HEK293 (cell line): ENCODE measurements around the gene SAMD3.
A peak's percentile ranks its signal among the peaks of the same experiment; 100 is the strongest.

Experiments
- BCL11A ChIP-seq: fragments of 450-650 bp; formaldehyde crosslinking; IDR thresholded peaks from 2 replicates; pipeline ENCODE4 v1.5.1; 2016; ENCODE audit warnings: low read depth, missing biosample characterization, missing genetic modification characterization
- GLI2 ChIP-seq: fragments of 450-650 bp; formaldehyde crosslinking; IDR thresholded peaks from 2 replicates; pipeline ENCODE4; 2017; ENCODE audit warnings: missing biosample characterization, missing genetic modification characterization, low read depth, borderline replicate concordance
- GLI4 ChIP-seq: fragments of 450-650 bp; formaldehyde crosslinking; IDR thresholded peaks from 2 replicates; pipeline ENCODE4 v1.5.1; 2016; ENCODE audit warnings: missing biosample characterization, missing genetic modification characterization
- HOXC10 ChIP-seq: sonication (generic); formaldehyde crosslinking; IDR thresholded peaks from 2 replicates; pipeline ENCODE4 v1.8.1; 2023; ENCODE audit warnings: mild to moderate bottlenecking, missing genetic modification reagents
- SCRT1 ChIP-seq: fragments of 450-650 bp; formaldehyde crosslinking; IDR thresholded peaks from 2 replicates; pipeline ENCODE4 v1.5.1; 2016; ENCODE audit warnings: missing biosample characterization, missing genetic modification characterization, borderline replicate concordance
- SP2 ChIP-seq: fragments of 450-650 bp; formaldehyde crosslinking; IDR thresholded peaks from 2 replicates; pipeline ENCODE4 v1.5.1; 2016; ENCODE audit warnings: missing biosample characterization, missing genetic modification characterization
- WT1 ChIP-seq: fragments of 450-650 bp; formaldehyde crosslinking; IDR thresholded peaks from 2 replicates; pipeline ENCODE4 v1.5.1; 2016; ENCODE audit warnings: missing biosample characterization, missing genetic modification characterization
- YY2 ChIP-seq: fragments of 450-650 bp; formaldehyde crosslinking; IDR thresholded peaks from 2 replicates; pipeline ENCODE4 v1.5.1; 2016; ENCODE audit warnings: missing biosample characterization, missing genetic modification characterization
- ZBTB21 ChIP-seq: fragments of 450-650 bp; formaldehyde crosslinking; IDR thresholded peaks from 2 replicates; pipeline ENCODE4 v1.5.1; 2017; ENCODE audit warnings: missing biosample characterization, missing genetic modification characterization
- ZBTB7A ChIP-seq: fragments of 450-650 bp; formaldehyde crosslinking; IDR thresholded peaks from 2 replicates; pipeline ENCODE4 v1.5.1; 2016; ENCODE audit warnings: low read depth, missing biosample characterization, missing genetic modification characterization
- ZEB2 ChIP-seq: fragments of 450-650 bp; formaldehyde crosslinking; IDR thresholded peaks from 2 replicates; pipeline ENCODE4 v1.5.1; 2016; ENCODE audit warnings: missing biosample characterization, missing genetic modification characterization
- ZNF157 ChIP-seq: fragments of 450-650 bp; formaldehyde crosslinking; IDR thresholded peaks from 2 replicates; pipeline ENCODE4 v1.5.1; 2016; ENCODE audit warnings: missing biosample characterization, missing genetic modification characterization
- ZNF175 ChIP-seq: fragments of 450-650 bp; formaldehyde crosslinking; IDR thresholded peaks from 2 replicates; pipeline ENCODE4 v1.5.1; 2016; ENCODE audit warnings: missing biosample characterization, missing genetic modification characterization
- ZNF214 ChIP-seq: fragments of 450-650 bp; formaldehyde crosslinking; IDR thresholded peaks from 2 replicates; pipeline ENCODE4 v1.5.1; 2017; ENCODE audit warnings: missing biosample characterization, mild to moderate bottlenecking, missing genetic modification characterization, borderline replicate concordance
- ZNF266 ChIP-seq: fragments of 450-650 bp; formaldehyde crosslinking; IDR thresholded peaks from 2 replicates; pipeline ENCODE4 v1.5.1; 2016; ENCODE audit warnings: missing biosample characterization, missing genetic modification characterization, low read depth
- ZNF350 ChIP-seq: fragments of 450-650 bp; formaldehyde crosslinking; IDR thresholded peaks from 2 replicates; pipeline ENCODE4 v1.5.0; 2017; ENCODE audit warnings: missing biosample characterization, mild to moderate bottlenecking, missing genetic modification characterization
- ZNF37A ChIP-seq: fragments of 450-650 bp; IDR thresholded peaks from 2 replicates; pipeline ENCODE4 v1.5.1; 2018; ENCODE audit warnings: missing biosample characterization, missing genetic modification characterization
- ZNF514 ChIP-seq: fragments of 450-650 bp; formaldehyde crosslinking; IDR thresholded peaks from 2 replicates; pipeline ENCODE4 v1.5.1; 2016; ENCODE audit warnings: missing biosample characterization, missing genetic modification characterization
- ZNF544 ChIP-seq: fragments of 450-650 bp; formaldehyde crosslinking; IDR thresholded peaks from 2 replicates; pipeline ENCODE4 v1.5.0; 2017; ENCODE audit warnings: missing biosample characterization, missing genetic modification characterization
- ZNF777 ChIP-seq: fragments of 450-650 bp; formaldehyde crosslinking; IDR thresholded peaks from 2 replicates; pipeline ENCODE4 v1.5.1; 2017; ENCODE audit warnings: missing biosample characterization, missing genetic modification characterization, borderline replicate concordance
- ZNF785 ChIP-seq: fragments of 450-650 bp; formaldehyde crosslinking; IDR thresholded peaks from 2 replicates; pipeline ENCODE4 v1.5.1; 2016; ENCODE audit warnings: missing biosample characterization, missing genetic modification characterization
- ZNF837 ChIP-seq: fragments of 450-650 bp; formaldehyde crosslinking; IDR thresholded peaks from 2 replicates; pipeline ENCODE4 v1.5.1; 2016; ENCODE audit warnings: missing biosample characterization, missing genetic modification characterization
- TF ChIP-seq, protein P1 (sequence below): fragments of 450-650 bp; IDR thresholded peaks from 2 replicates; pipeline ENCODE4 v1.5.1; 2018; ENCODE audit warnings: missing biosample characterization, mild to moderate bottlenecking, missing genetic modification characterization
- TF ChIP-seq, protein P2 (sequence below): fragments of 450-650 bp; formaldehyde crosslinking; IDR thresholded peaks from 2 replicates; pipeline ENCODE4 v1.5.1; 2017; ENCODE audit warnings: missing biosample characterization, missing genetic modification characterization
- TF ChIP-seq, protein P3 (sequence below): fragments of 450-650 bp; formaldehyde crosslinking; IDR thresholded peaks from 2 replicates; pipeline ENCODE4 v1.5.1; 2017; ENCODE audit warnings: missing biosample characterization, missing genetic modification characterization
- TF ChIP-seq, protein P4 (sequence below): fragments of 450-650 bp; formaldehyde crosslinking; IDR thresholded peaks from 2 replicates; pipeline ENCODE4 v1.5.1; 2016; ENCODE audit warnings: missing biosample characterization, missing genetic modification characterization
- TF ChIP-seq, protein P5 (sequence below): fragments of 450-650 bp; formaldehyde crosslinking; IDR thresholded peaks from 2 replicates; pipeline ENCODE4 v1.5.1; 2016; ENCODE audit warnings: missing biosample characterization, missing genetic modification characterization
- TF ChIP-seq, protein P6 (sequence below): fragments of 450-650 bp; formaldehyde crosslinking; IDR thresholded peaks from 2 replicates; pipeline ENCODE4 v1.5.1; 2016; ENCODE audit warnings: missing biosample characterization, missing genetic modification characterization, borderline replicate concordance

The SAMD3 gene

DNA sequence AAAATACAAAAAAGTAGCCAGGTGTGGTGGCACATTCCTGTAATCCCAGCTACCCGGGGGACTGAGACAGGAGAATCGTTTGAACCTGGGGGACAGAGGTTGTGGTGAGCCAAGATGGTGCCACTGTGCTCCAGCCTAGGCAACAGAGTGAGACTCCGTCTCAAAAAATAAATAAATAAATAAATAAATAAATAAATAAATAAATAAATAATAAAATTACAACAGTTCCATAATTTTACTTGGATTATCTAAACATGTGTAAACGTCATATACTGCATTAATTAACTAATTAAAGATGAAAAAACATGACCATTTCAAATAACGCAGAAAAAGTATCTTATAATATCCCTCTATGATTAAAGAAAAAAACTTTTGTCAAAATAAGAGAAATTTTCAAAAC is 65.8 kb downstream of the SAMD3 start (continued):
- TF ChIP-seq ZNF837 (tag by site-specific recombination) (no peak), ZBTB21 (no peak), ZNF37A (tag by site-specific recombination) (no peak), ZEB2 (tag by site-specific recombination) (no peak), SCRT1 (no peak), ZNF785 (tag by site-specific recombination) (no peak), ZNF350 (tag by site-specific recombination) (no peak), GLI2 (tag by site-specific recombination) (peak; percentile 18; the same call in 1 of the 2 replicates), YY2 (tag by site-specific recombination) (no peak), HOXC10 (no peak), BCL11A (tag by site-specific recombination) (no peak), ZNF777 (tag by site-specific recombination) (no peak), ZNF266 (tag by site-specific recombination) (0 out of 2 replicates have a peak, but pooled peaks have one; percentile 25), ZBTB7A (no peak), ZNF157 (tag by site-specific recombination) (no peak), ZNF544 (tag by site-specific recombination) (no peak), SP2 (tag by site-specific recombination) (no peak), ZNF175 (tag by site-specific recombination) (no peak), GLI4 (no peak), WT1 (tag by site-specific recombination) (no peak), ZNF214 (tag by site-specific recombination) (no peak), ZNF514 (tag by site-specific recombination) (no peak)
- TF ChIP-seq, protein P1, sequence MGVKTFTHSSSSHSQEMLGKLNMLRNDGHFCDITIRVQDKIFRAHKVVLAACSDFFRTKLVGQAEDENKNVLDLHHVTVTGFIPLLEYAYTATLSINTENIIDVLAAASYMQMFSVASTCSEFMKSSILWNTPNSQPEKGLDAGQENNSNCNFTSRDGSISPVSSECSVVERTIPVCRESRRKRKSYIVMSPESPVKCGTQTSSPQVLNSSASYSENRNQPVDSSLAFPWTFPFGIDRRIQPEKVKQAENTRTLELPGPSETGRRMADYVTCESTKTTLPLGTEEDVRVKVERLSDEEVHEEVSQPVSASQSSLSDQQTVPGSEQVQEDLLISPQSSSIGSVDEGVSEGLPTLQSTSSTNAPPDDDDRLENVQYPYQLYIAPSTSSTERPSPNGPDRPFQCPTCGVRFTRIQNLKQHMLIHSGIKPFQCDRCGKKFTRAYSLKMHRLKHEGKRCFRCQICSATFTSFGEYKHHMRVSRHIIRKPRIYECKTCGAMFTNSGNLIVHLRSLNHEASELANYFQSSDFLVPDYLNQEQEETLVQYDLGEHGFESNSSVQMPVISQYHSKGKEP: no peak
- TF ChIP-seq, protein P2, sequence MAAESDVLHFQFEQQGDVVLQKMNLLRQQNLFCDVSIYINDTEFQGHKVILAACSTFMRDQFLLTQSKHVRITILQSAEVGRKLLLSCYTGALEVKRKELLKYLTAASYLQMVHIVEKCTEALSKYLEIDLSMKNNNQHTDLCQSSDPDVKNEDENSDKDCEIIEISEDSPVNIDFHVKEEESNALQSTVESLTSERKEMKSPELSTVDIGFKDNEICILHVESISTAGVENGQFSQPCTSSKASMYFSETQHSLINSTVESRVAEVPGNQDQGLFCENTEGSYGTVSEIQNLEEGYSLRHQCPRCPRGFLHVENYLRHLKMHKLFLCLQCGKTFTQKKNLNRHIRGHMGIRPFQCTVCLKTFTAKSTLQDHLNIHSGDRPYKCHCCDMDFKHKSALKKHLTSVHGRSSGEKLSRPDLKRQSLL: no peak
- TF ChIP-seq, protein P3, sequence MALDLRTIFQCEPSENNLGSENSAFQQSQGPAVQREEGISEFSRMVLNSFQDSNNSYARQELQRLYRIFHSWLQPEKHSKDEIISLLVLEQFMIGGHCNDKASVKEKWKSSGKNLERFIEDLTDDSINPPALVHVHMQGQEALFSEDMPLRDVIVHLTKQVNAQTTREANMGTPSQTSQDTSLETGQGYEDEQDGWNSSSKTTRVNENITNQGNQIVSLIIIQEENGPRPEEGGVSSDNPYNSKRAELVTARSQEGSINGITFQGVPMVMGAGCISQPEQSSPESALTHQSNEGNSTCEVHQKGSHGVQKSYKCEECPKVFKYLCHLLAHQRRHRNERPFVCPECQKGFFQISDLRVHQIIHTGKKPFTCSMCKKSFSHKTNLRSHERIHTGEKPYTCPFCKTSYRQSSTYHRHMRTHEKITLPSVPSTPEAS (tag by site-specific recombination): no peak
- TF ChIP-seq, protein P4, sequence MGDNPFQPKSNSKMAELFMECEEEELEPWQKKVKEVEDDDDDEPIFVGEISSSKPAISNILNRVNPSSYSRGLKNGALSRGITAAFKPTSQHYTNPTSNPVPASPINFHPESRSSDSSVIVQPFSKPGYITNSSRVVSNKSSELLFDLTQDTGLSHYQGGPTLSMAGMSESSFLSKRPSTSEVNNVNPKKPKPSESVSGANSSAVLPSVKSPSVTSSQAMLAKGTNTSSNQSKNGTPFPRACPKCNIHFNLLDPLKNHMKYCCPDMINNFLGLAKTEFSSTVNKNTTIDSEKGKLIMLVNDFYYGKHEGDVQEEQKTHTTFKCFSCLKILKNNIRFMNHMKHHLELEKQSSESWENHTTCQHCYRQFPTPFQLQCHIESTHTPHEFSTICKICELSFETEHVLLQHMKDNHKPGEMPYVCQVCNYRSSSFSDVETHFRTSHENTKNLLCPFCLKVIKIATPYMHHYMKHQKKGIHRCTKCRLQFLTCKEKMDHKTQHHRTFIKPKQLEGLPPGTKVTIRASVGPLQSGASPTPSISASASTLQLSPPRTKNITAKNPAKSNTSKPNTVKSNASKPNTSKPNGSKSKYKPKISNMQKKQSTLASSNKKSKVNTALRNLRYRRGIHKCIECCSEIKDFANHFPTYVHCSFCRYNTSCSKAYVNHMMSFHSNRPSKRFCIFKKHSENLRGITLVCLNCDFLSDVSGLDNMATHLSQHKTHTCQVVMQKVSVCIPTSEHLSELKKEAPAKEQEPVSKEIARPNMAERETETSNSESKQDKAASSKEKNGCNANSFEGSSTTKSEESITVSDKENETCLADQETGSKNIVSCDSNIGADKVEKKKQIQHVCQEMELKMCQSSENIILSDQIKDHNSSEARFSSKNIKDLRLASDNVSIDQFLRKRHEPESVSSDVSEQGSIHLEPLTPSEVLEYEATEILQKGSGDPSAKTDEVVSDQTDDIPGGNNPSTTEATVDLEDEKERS: no peak
- TF ChIP-seq, protein P5, sequence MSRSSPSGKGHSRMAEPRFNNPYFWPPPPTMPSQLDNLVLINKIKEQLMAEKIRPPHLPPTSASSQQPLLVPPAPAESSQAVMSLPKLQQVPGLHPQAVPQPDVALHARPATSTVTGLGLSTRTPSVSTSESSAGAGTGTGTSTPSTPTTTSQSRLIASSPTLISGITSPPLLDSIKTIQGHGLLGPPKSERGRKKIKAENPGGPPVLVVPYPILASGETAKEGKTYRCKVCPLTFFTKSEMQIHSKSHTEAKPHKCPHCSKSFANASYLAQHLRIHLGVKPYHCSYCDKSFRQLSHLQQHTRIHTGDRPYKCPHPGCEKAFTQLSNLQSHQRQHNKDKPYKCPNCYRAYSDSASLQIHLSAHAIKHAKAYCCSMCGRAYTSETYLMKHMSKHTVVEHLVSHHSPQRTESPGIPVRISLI (tag by site-specific recombination): no peak
- TF ChIP-seq, protein P6, sequence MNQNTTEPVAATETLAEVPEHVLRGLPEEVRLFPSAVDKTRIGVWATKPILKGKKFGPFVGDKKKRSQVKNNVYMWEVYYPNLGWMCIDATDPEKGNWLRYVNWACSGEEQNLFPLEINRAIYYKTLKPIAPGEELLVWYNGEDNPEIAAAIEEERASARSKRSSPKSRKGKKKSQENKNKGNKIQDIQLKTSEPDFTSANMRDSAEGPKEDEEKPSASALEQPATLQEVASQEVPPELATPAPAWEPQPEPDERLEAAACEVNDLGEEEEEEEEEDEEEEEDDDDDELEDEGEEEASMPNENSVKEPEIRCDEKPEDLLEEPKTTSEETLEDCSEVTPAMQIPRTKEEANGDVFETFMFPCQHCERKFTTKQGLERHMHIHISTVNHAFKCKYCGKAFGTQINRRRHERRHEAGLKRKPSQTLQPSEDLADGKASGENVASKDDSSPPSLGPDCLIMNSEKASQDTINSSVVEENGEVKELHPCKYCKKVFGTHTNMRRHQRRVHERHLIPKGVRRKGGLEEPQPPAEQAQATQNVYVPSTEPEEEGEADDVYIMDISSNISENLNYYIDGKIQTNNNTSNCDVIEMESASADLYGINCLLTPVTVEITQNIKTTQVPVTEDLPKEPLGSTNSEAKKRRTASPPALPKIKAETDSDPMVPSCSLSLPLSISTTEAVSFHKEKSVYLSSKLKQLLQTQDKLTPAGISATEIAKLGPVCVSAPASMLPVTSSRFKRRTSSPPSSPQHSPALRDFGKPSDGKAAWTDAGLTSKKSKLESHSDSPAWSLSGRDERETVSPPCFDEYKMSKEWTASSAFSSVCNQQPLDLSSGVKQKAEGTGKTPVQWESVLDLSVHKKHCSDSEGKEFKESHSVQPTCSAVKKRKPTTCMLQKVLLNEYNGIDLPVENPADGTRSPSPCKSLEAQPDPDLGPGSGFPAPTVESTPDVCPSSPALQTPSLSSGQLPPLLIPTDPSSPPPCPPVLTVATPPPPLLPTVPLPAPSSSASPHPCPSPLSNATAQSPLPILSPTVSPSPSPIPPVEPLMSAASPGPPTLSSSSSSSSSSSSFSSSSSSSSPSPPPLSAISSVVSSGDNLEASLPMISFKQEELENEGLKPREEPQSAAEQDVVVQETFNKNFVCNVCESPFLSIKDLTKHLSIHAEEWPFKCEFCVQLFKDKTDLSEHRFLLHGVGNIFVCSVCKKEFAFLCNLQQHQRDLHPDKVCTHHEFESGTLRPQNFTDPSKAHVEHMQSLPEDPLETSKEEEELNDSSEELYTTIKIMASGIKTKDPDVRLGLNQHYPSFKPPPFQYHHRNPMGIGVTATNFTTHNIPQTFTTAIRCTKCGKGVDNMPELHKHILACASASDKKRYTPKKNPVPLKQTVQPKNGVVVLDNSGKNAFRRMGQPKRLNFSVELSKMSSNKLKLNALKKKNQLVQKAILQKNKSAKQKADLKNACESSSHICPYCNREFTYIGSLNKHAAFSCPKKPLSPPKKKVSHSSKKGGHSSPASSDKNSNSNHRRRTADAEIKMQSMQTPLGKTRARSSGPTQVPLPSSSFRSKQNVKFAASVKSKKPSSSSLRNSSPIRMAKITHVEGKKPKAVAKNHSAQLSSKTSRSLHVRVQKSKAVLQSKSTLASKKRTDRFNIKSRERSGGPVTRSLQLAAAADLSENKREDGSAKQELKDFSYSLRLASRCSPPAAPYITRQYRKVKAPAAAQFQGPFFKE: no peak
